ENCODE results near the gene MARS1.

The MARS1 gene

DNA sequence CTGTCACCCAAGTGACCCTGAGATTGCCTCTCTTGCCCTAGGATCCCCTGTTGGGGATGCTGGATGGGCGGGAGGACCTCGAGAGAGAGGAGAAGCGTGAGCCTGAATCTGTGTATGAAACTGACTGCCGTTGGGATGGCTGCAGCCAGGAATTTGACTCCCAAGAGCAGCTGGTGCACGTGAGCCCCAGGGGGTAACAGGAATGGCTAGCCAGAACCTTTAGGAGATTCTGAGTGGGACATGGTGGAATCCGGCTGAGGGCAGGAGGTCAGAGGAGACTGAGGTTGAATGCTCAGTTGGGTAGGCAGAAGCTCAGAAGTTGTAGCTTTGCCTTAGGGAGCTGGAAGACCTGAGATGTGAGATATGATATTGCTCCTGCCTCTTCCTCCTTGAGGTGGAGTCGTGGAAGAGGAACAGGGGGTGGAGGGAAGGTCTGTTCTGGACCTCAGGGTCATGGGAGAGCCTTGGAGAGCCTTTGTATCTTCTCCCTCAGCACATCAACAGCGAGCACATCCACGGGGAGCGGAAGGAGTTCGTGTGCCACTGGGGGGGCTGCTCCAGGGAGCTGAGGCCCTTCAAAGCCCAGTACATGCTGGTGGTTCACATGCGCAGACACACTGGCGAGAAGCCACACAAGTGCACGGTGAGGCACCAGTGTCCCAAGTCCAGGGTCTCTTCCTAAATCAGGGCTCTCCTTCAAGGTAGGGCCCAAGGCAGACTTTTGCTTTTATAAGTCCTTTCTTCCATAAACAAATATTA lies 21.9 kb upstream of the MARS1 start:
- H3K9ac ChIP-seq (ENCODE audit: low read length), result no peak overlapping the region
- no peak overlapping the region for H2AFZ ChIP-seq (ENCODE audit: low read depth, low read length)
- H4K20me1 ChIP-seq (ENCODE audit: insufficient read depth, low read length), result no peaks in the 10 kb centered on the region
- H3K4me3 ChIP-seq (ENCODE audit: low read length), result no peak overlapping the region
- H3K27me3 ChIP-seq (ENCODE audit: low read depth, low read length), result peaks cover 11% of the 10 kb centered on the region
- no peak overlapping the region for H3K4me2 ChIP-seq (ENCODE audit: low read length)
- TF ChIP-seq EZH2phosphoT487 (IDR thresholded peaks at IDR 0.05; ENCODE audit: low read depth) (no peak), CTCF (IDR thresholded peaks at IDR 0.05; ENCODE audit: low read depth, low read length) (no peak)
- H3K79me2 ChIP-seq (ENCODE audit: low read length), result no peaks in the 10 kb centered on the region
- no peaks in the 10 kb centered on the region for H3K9me3 ChIP-seq (ENCODE audit: insufficient read depth, low read length)
- peaks cover 19% of the 10 kb centered on the region for H3K4me1 ChIP-seq (ENCODE audit: low read length)
- H3K27ac ChIP-seq (ENCODE audit: low read length), result no peak overlapping the region
- H3K36me3 ChIP-seq (replicated peaks; ENCODE audit: low read depth, low read length), result no peaks in the 10 kb centered on the region

DNA sequence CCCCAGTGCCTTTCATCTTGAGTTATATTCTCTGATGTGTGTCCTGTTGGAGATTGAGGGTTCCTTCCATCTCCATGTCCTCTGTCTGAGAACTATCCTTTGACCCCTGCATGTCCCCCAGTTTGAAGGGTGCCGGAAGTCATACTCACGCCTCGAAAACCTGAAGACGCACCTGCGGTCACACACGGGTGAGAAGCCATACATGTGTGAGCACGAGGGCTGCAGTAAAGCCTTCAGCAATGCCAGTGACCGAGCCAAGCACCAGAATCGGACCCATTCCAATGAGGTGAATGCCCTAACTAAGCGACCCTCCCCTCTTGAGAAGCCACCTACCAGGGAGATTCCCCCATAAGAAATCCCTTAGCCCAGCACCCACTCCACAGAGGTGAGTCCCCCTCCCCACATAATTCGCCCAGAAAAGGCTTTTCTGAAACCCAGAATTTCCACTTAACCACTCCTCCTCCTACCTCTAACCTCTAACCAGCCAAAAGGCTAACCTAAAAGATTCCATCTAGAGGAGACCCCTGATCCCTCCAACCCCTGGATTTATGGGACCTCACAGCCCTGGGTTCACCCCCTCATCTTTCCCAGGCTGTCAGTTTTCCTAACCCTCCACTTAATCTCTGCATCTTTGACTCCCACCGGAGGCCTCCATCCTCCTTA lies 20.5 kb upstream of the MARS1 start:
- Histone ChIP-seq H3K4me2 (ENCODE audit: low read length) (no peak overlapping the region), H3K4me1 (ENCODE audit: low read length) (peaks cover 15% of the 10 kb centered on the region), H3K4me3 (ENCODE audit: low read length) (no peak overlapping the region), H3K36me3 (replicated peaks; ENCODE audit: low read depth, low read length) (no peaks in the 10 kb centered on the region), H3K79me2 (ENCODE audit: low read length) (no peaks in the 10 kb centered on the region), H3K9ac (ENCODE audit: low read length) (no peak overlapping the region), H2AFZ (ENCODE audit: low read depth, low read length) (no peak overlapping the region), H3K9me3 (ENCODE audit: insufficient read depth, low read length) (no peaks in the 10 kb centered on the region), H3K27me3 (ENCODE audit: low read depth, low read length) (peaks cover 9% of the 10 kb centered on the region; the same call in 1 of the 2 replicates), H4K20me1 (ENCODE audit: insufficient read depth, low read length) (no peaks in the 10 kb centered on the region), H3K27ac (ENCODE audit: low read length) (no peak overlapping the region)
- TF ChIP-seq EZH2phosphoT487 (IDR thresholded peaks at IDR 0.05; ENCODE audit: low read depth) (no peak), CTCF (IDR thresholded peaks at IDR 0.05; ENCODE audit: low read depth, low read length) (no peak)

DNA sequence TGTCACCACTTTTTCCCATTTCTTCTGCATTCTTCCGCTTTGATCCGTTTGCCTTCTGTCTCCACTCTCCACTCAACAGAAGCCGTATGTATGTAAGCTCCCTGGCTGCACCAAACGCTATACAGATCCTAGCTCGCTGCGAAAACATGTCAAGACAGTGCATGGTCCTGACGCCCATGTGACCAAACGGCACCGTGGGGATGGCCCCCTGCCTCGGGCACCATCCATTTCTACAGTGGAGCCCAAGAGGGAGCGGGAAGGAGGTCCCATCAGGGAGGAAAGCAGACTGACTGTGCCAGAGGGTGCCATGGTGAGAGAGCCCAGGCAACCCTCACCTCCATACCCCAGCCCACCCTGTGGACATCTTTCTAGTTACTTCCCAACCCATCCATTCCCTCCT lies 20.0 kb upstream of the MARS1 start:
- Histone ChIP-seq H3K36me3 (replicated peaks; ENCODE audit: low read depth, low read length) (no peaks in the 10 kb centered on the region), H3K4me1 (ENCODE audit: low read length) (peaks cover 13% of the 10 kb centered on the region), H3K27me3 (ENCODE audit: low read depth, low read length) (peaks cover 9% of the 10 kb centered on the region; the same call in 1 of the 2 replicates), H3K4me3 (ENCODE audit: low read length) (no peak overlapping the region), H2AFZ (ENCODE audit: low read depth, low read length) (no peak overlapping the region), H3K79me2 (ENCODE audit: low read length) (no peaks in the 10 kb centered on the region), H4K20me1 (ENCODE audit: insufficient read depth, low read length) (no peaks in the 10 kb centered on the region), H3K9ac (ENCODE audit: low read length) (no peak overlapping the region), H3K27ac (ENCODE audit: low read length) (no peak overlapping the region), H3K9me3 (ENCODE audit: insufficient read depth, low read length) (no peaks in the 10 kb centered on the region), H3K4me2 (ENCODE audit: low read length) (no peak overlapping the region)
- TF ChIP-seq CTCF (IDR thresholded peaks at IDR 0.05; ENCODE audit: low read depth, low read length) (no peak), EZH2phosphoT487 (IDR thresholded peaks at IDR 0.05; ENCODE audit: low read depth) (no peak)

DNA sequence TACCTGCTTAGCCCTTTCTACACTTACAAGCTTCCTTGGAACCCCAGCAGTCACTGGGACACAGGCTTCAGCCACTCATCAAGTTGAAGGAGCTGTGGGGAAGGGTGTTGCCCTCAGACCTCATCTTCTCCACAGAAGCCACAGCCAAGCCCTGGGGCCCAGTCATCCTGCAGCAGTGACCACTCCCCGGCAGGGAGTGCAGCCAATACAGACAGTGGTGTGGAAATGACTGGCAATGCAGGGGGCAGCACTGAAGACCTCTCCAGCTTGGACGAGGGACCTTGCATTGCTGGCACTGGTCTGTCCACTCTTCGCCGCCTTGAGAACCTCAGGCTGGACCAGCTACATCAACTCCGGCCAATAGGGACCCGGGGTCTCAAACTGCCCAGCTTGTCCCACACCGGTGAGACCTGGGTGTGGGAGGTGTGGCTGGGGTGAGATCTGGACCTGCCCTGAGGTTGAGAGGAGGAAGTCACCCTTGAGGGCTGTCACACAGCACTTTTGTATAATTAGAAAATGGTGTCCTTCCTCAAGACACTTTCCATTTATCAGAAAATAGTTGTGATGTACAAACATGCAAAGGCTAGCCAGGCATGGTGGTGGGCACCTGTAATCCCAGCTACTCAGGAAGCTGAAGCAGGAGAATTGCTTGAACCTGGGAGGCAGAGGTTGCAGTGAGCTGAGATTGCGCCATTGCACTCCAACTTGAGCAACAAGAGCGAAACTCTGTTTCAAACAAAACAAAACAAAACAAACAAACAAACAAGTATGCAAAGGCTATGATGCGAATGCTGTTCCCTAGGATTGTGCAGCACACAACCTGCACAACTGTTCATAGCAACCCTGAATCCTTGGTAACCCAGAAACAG lies 18.3 kb upstream of the MARS1 start:
- H3K9me3 ChIP-seq (ENCODE audit: insufficient read depth, low read length), result no peaks in the 10 kb centered on the region
- H3K4me3 ChIP-seq (ENCODE audit: low read length), result no peak overlapping the region
- H3K4me2 ChIP-seq (ENCODE audit: low read length), result no peak overlapping the region
- no peaks in the 10 kb centered on the region for H3K4me1 ChIP-seq (ENCODE audit: low read length)
- H3K79me2 ChIP-seq (ENCODE audit: low read length), result no peaks in the 10 kb centered on the region
- TF ChIP-seq CTCF (IDR thresholded peaks at IDR 0.05; ENCODE audit: low read depth, low read length), result no peak
- TF ChIP-seq EZH2phosphoT487 (IDR thresholded peaks at IDR 0.05; ENCODE audit: low read depth), result no peak
- no peaks in the 10 kb centered on the region for H3K36me3 ChIP-seq (replicated peaks; ENCODE audit: low read depth, low read length)
- H3K9ac ChIP-seq (ENCODE audit: low read length), result no peak overlapping the region
- H2AFZ ChIP-seq (ENCODE audit: low read depth, low read length), result no peak overlapping the region
- peaks cover 8% of the 10 kb centered on the region; the same call in 1 of the 2 replicates for H3K27me3 ChIP-seq (ENCODE audit: low read depth, low read length)
- no peaks in the 10 kb centered on the region for H4K20me1 ChIP-seq (ENCODE audit: insufficient read depth, low read length)
- no peak overlapping the region for H3K27ac ChIP-seq (ENCODE audit: low read length)

Data from OCI-LY3 (cell line).